ENCODE measurements around the gene CENPO.

GRCh38 chr2:24861500-24861899 lies 68.3 kb downstream of the CENPO start:
- TF ChIP-seq, protein P1, sequence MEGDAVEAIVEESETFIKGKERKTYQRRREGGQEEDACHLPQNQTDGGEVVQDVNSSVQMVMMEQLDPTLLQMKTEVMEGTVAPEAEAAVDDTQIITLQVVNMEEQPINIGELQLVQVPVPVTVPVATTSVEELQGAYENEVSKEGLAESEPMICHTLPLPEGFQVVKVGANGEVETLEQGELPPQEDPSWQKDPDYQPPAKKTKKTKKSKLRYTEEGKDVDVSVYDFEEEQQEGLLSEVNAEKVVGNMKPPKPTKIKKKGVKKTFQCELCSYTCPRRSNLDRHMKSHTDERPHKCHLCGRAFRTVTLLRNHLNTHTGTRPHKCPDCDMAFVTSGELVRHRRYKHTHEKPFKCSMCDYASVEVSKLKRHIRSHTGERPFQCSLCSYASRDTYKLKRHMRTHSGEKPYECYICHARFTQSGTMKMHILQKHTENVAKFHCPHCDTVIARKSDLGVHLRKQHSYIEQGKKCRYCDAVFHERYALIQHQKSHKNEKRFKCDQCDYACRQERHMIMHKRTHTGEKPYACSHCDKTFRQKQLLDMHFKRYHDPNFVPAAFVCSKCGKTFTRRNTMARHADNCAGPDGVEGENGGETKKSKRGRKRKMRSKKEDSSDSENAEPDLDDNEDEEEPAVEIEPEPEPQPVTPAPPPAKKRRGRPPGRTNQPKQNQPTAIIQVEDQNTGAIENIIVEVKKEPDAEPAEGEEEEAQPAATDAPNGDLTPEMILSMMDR (conservative IDR thresholded peaks at IDR 0.05 in 1 of 2, IDR thresholded peaks at IDR 0.05 in 1 of 2; ENCODE audit: low read depth in 1 of 2, low read length in 2 of 2), result no peak
- TF ChIP-seq EZH2 (IDR thresholded peaks at IDR 0.05; ENCODE audit: low read length, missing control alignments), result no peak

All from fibroblast of lung (primary cell).